IPS-11a (cell line): ENCODE results near the gene SPATA9.
"Not testable (repeated sequence)": the region's sequence is repeated elsewhere in the genome, so short reads cannot be mapped to it uniquely, and the experiment has no call there.

ENCODE experiments used
- H3K4me3 ChIP-seq: one replicate; pipeline ENCODE4 v1.5.1; 2013; ENCODE audit warnings: low read depth, low read length, control low read depth

Gene SPATA9

DNA sequence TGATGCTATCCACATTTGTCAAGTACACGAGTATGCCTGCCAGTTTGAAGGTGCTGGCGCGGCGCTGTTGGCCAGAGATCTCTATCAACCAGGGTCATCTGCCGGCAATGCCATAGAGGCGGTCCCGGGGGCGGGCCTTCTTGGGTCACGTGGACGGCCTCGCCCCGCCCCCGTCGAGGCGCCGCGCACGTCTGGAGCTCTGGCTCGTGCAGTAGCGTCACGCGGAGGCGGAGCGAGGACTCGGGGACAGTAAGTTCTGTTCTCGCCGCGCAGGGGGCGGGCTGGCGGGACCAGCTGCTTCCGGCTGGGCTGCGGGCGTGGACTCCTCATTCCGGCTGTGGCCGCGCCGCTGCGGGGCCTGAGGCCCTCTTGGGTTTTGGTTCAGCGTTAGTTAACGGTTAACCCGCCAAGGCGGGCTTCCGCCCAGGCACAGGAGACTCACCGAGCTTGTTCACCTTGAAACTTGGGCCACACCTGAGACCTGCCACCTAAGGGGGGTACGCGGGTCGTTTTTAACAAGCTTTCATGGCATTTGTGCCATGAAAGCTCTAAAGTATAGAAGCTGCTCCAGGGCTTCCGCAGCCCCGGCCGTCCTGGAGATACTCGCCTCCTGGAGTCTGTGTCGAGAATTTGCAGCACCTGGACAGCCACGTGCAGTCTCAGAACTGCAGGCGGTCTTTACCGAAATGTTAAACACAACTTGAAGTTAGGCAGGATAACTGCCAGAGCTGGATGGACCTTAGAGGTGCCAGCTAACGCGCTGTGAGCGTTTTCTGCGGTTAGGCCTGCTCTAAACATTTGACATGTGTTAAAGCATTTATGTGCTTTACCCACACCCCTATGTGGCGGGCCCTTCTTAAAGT lies 36.0 kb downstream of the SPATA9 start, which contains the start of gene RFESD:
Gene RFESD, plus strand, starts transcription at position 209 of the 863 bp plus-strand sequence. CDS start 5,495 bp downstream, outside the sequence.
- peak within 1 kb of the TSS; percentile 42 for H3K4me3 ChIP-seq

DNA sequence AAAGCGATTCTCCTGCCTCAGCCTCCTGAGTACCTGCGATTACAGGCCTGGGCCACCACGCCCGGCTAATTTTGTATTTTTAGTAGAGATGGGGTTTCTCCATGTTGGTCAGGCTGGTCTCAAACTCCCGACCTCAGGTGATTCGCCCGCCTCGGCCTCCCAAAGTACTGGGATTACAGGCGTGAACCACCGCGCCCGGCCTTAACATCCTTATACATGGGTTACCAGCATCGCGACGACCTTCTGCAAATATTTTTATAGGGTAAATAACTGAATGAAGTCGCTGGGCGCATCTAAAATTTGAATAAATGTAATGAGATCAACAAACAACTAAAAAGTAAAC lies 36.6 kb downstream of the SPATA9 start:
- H3K4me3 ChIP-seq: not testable (repeated sequence)

DNA sequence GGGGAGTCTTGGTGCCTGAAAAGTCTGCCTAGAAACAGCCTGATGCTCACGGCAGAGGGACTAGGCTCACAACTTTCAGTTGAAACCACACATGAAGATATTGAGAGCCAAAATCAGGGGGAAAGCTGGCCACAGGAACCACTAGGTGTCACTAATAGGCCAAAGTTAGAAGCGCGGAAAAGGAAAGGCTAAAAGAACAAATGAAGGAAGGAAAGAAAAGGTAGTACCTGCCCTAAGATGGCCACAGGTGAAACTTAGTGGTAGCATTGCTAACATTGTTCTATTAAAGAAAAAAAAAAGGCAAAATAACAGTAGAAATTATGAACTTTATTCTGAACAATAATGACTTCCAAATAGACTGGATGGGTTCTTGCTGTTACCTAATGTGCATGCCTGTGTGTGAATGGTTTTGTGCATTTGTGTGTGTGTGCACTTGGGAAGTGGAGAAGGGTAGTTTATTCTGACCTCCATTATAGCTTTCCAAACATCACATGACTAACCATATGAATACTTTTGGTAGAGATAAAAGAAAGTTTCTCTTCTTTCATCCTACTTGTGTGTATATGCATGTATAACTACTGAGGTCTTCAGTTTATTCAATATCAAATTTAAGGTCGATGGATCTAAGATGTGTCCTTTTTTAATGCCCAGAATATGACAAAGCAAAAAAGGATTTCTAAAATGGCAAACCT lies 38.3 kb downstream of the SPATA9 start:
- no peak overlapping the region for H3K4me3 ChIP-seq

DNA sequence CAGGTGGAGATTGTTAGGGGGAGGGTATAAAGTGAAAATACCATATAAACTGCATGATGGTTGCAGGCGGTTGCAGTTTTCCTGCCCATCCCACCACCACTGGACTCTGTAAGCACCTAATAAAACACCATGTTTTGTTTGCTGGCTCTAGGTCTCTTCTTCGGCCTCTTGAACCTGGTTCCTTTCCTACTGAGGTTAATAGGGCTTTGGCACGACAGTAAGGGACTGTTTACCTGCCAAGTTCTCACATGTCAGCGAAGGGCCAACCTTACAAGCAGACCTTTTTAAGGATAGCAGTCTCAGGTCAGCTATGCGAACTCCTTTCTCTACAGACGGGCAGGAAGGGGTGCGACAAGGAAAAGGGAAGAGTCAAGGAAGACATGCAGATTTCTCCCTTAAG lies 39.6 kb downstream of the SPATA9 start:
- H3K4me3 ChIP-seq: no peak overlapping the region

DNA sequence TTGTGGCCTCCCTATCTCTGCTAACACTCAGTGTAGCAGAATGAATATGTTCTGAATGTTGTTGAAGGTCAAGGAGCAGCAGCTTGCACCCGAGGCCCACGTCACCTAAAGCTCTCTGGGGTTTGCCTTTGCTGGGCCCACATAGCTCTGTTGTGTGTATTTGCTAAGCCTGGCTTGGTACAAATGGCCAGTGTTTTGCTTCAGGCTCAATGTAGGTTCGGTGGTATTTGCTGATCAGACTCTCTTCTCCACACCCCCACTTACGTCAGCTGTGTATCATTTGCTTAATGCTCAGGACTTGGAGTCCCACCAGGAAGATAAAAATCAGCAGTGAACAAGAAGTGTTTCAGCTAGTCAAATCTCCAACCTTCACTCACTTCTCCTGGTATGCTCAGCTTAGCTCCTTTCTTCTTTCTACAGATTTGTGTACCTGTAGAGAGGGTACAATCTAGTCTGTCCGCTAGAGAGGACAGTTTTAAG lies 41.0 kb downstream of the SPATA9 start:
- H3K4me3 ChIP-seq: no peak overlapping the region

DNA sequence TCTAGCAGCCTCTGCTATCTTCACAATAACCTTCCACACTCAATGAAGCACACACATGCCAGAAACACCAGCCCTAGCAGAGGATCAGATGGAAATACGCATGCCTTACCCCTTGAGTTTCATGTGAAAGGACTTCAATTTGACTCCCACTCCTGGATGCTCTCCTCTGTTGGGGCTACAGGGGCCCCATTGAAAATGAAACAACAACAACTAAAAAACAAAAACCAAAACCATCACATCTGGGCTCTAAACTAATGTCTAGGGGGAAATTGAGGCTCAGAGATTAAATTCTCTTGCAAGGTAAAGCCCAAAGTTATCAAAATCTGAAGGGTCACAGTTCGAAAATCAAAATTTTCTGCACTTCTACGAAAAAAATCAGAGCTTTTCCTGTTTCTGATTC lies 44.2 kb downstream of the SPATA9 start:
- no peak overlapping the region for H3K4me3 ChIP-seq

DNA sequence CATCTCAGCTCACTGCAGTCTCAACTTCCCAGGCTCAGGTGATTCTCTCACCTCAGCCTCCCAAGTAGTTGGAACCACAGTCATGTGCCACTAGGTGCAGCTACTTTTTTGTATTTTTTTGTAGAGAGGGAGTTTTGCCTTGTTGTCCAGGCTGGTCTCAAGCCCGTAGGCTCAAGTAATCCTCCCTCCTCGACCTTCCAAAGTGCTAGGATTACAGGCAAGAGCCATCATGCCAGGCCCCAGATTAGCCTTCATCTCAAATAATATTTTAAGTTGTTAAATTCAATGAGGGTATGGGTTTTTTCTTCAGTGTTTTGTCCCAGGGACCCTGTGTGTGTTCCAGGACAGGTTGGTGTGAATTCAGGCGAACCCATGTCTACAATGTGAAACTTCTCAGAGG lies 48.7 kb downstream of the SPATA9 start:
- no peak overlapping the region for H3K4me3 ChIP-seq

DNA sequence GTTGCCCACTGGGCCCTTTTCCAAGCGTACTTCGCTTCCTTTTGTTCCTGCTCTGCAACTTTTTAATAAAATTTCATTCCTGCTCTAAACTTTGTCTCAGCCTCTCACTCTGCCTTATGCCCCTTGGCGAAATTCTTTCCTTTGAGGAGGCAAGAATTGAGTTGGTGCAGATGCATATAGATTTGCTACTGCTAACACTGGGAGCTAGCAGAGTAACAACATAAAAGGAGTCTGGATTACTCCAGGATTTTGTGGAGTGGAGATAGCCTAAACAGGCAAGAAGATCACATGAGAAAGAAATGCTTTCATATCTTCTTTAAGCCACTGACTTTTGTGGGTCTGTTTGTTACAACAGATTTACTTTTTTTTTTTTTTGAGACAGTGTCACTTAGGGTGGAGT lies 49.1 kb downstream of the SPATA9 start:
- no peak overlapping the region for H3K4me3 ChIP-seq

DNA sequence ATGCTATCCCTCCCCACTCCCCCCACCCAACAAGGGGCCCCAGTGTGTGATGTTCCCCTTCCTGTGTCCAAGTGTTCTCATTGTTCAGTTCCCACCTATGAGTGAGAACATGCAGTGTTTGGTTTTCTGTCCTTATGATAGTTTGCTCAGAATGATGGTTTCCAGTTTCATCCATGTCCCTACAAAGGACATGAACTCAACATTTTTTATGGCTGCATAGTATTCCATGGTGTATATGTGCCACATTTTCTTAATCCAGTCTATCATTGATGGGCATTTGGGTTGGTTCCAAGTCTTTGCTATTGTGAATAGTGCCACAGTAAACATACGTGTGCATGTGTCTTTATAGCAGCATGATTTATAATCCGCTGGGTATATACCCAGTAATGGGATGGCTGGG lies 49.8 kb downstream of the SPATA9 start:
- not testable (repeated sequence) for H3K4me3 ChIP-seq

DNA sequence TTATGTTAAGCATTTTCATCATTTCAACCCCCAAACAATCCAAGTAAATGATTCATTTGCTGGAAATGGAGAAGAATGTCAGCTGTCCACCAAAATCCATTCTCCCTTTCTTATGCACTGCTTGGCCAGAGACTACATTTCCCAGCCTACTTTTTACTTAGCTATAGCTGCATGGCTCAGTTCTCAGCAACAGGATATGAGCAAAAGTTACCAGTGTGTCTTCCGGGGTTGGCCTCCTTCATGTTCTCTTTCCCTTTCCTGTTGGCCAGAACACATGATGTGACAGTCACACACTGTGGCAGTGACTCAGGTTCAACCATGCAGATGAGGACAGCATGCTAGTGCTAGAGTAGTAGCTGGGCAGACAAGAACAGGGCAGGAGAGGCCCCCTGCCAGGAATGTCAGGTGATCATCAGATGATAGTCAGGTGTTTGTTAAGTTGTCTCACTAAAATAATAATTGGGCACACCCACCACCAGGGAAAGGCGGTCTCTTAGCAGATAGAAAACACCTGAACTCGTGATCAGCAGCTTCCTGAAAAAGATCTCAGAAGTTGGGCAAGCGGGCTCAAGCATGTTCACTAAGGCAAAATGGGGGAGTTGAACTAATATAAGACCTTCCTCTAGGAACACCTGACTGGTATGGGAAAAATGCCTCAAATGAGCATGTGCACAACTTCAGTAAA lies 50.7 kb downstream of the SPATA9 start:
- no peak overlapping the region for H3K4me3 ChIP-seq

DNA sequence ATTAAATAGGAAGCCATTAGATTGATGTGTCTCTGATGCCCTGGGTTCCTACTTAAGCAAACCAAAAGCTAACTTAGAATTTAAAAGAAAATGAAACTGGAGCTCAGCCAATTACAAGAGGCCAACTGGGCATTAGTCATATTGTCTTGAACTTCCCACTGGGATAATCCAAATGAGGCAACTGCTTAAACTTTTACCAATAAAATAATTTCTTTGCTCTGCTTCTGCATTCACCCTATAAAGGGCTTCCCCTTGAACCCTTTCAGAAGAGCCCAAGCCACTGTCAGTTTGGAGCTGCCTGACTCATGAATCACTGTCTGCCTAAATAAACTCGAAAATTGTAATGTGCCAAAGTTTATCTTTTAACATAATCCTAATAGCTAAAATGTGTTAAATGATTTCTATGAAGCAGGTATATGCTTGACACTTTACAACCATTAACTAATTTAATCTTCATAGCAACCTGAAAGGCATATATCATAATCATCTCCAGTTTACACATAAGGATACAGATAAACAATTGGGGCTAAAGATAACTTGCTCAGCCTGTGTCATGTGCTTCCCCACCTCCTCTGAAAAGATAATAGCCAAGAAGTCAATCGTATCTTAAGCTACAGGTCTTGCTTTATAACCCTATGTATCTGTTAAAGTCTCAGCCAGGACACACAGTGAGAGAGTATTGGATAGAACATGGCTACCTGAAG lies 51.4 kb downstream of the SPATA9 start:
- H3K4me3 ChIP-seq: no peak overlapping the region

DNA sequence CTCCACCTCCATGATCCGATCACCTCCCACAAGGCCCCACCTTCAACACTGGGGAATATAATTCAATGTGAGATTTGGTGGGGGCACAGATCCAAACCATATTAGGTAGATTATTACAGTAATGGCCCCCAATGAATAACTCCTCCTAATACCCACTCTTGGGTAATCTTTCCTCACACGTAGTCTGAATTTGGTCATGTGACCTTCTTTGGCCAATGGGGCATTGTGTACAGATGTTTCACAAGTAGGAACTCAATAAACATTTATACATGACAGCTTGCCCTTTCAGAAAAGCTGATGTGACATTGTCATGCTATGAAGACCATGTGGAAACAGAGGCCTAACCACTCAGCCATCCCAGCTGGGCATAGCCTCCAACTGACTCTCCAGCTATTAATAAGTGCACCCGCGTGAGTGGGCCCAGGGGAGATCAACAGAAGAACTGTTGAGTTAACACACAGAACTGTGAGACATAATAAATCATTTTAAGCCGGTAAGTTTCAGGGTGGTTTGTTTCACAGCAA lies 52.3 kb downstream of the SPATA9 start:
- H3K4me3 ChIP-seq: no peak overlapping the region

DNA sequence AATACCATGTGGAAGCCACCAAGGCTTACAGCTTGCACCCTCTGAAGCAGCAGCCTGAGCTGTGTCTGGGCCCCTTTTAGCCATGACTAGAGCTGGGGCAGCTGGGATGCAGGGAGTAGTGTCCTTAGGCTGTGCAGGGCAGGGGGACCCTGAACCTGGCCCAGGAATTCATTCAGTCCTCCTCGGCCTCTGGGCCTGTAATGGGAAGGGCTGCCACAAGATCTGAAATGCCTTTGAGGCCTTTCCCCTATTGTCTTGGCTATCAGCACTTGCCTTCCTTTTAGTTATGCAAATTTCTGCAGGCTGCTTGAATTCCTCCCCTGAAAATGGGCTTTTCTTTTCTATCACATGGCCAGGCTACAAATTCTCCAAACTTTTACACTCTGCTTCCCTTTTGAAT lies 53.9 kb downstream of the SPATA9 start:
- H3K4me3 ChIP-seq: no peak overlapping the region

DNA sequence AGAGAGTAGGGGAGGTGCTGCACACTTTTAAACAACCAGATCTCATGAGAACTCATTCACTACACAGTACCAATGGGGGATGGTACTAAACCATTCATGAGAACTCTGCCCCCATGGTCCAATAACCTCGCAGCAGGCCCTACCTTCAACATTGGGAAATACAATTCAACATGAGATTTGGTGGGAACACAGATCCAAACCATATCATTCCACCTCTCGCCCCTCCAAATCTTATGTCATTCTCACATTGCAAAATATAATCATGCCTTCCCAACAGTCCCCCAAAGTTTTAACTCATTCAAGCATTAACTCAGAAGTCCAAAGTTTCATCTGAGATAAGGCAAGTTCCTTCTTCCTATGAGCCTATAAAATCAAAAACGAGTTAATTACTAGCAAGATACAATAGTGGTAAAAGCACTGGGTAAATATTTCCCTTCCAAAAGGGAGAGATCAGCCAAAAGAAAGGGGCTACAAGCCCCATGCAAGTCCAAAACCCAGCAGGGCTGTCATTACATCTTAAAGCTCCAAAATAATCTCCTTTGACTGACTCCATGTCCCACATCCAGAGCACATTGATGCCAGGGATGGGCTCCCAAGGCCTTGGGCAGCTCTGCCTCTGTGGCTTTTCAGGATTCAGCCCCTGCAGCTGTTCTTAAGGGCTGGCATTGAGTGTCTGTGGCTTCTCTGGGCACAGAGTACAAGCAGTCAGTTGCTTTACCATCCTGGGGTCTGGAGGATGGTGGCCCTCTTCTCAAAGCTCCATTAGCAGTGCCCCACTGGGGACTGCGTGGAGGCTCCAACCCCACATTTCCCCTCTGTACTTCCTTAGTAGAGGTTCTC lies 54.6 kb downstream of the SPATA9 start:
- no peak overlapping the region for H3K4me3 ChIP-seq

DNA sequence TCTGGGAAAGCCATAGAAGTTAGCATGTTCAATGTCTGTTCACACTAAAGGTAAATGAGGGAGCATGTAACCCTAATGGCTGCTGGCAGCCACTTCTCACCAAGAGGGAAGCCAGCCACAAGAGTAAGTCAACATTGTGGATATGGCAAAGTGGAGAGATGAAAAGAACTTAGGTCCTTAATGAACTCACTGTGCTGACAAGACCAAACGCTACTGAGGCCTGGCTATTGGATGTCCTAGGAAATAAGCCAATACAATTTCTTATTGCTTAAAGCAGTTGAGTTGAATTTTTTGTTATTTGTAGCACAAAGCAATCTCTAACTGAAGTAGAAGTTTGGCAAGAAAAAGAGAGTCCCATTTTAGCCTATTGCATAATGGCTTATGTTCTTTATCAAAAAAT lies 56.1 kb downstream of the SPATA9 start:
- no peak overlapping the region for H3K4me3 ChIP-seq

DNA sequence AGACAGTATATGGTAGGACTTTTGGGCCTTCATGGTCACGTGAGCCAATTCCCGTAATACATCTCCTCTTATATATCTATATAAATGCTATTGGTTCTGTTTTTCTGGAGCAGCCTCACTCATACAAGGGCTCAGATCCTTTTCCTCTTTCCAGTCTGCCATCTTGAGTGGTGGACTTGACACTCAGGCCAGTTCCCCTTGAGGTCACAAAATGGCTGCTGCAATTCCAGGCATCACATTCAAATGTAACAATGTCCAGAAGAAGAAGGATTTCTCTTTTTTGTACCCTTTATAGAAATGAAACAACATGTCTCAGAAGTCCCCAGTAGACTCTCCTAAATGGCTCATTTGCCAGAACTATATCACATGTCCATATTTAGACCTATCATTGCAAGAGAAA lies 58.4 kb downstream of the SPATA9 start:
- no peak overlapping the region for H3K4me3 ChIP-seq

DNA sequence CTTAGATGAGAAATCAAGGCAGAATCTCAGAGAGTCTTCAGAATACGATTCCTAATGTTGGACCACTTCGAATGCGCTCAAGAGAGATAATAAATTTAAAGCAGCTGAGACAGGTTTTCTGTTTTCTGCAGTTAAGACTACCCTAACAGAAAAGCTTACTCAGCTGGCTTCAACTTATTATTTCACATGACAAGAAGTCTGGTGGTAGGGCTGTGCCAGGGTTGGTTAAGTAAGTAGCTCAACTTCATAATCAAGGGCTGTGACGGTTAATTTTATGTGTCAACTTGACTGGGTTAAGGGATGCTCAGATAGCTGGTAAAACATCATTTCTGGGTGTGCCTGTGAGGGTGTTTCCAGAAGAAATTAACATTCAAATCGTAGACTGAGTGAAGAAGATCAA lies 59.1 kb downstream of the SPATA9 start:
- H3K4me3 ChIP-seq: no peak overlapping the region

DNA sequence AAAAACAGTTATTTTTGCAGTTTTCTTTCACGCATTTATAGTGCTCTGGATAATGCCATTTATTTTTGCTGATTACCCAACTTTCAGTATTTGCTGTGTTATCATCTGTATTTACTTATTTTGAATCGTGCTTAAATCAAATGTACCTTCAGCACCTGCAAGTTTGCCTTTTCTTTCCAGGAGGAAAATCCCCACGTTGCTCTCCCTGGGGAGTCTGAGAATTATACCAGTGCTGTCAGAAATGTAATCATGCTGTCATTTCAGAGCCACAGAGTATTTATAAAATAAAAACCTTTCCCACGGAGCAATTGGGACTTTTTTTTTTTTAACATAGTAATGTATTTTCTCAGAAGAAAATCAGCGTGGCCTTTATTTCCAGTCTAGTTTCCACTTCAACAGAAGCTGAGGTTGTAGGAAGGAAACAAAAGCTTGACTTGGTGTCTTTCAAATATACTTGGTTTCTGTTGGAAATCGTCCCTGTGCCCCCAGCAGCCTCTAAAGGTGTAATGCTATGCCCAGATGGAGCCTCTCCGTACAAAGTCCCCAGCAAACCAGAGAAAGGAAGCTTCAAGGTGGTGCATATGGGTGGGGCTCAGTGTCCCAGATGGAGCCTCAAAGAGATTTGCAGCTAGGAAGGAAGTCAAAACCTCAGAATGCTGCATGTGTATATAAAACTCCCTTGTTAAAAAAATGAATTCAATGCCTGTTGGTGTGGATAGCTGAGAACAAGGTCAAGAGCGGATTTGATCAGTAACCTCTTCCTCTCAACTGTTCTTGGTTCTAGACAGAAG lies 60.8 kb downstream of the SPATA9 start:
- H3K4me3 ChIP-seq: no peak overlapping the region
